ENCODE data around the gene TGFBI. TPM values are rescaled to one million over a fixed set of nuclear protein-coding genes. Genes with fewer than 3 reads are reported as not detected.

Gene TGFBI
- total RNA-seq, 1 donor from 2014 or later: 453 TPM

DNA sequence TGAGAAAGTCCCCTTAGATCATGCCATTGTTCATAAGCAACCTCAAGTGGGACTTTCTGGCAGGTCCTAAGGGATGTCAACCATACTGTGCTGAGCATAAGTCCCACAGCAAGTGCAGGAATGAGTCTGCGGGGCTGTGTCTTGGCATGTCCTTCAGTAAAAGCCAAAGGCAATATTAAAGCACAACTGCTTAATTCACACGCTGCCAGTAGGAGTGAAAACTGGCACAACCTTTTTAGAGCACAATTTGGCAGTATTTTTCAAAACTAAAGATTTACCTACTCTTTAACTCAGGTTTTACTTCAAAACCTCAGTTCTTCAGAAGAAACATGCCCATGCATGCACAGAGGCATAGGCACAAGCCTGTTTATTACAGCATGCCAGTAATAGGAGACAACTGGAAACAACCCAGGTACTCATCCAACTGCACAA is 79.4 kb downstream of the TGFBI start:
- DNase-seq (ENCODE audit: low read depth): no peak
- TF ChIP-seq, protein P1, sequence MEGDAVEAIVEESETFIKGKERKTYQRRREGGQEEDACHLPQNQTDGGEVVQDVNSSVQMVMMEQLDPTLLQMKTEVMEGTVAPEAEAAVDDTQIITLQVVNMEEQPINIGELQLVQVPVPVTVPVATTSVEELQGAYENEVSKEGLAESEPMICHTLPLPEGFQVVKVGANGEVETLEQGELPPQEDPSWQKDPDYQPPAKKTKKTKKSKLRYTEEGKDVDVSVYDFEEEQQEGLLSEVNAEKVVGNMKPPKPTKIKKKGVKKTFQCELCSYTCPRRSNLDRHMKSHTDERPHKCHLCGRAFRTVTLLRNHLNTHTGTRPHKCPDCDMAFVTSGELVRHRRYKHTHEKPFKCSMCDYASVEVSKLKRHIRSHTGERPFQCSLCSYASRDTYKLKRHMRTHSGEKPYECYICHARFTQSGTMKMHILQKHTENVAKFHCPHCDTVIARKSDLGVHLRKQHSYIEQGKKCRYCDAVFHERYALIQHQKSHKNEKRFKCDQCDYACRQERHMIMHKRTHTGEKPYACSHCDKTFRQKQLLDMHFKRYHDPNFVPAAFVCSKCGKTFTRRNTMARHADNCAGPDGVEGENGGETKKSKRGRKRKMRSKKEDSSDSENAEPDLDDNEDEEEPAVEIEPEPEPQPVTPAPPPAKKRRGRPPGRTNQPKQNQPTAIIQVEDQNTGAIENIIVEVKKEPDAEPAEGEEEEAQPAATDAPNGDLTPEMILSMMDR (IDR thresholded peaks at IDR 0.05; ENCODE audit: insufficient read depth, low read length, poor library complexity, severe bottlenecking): no peak
- no peak overlapping the region for H3K4me3 ChIP-seq (ENCODE audit: low read depth, low read length)
- H3K27me3 ChIP-seq (ENCODE audit: control insufficient read depth, insufficient read depth, low read length): no peaks in the 10 kb centered on the region
- no peaks in the 10 kb centered on the region for H3K36me3 ChIP-seq (ENCODE audit: control insufficient read depth, insufficient read depth, low read length)

DNA sequence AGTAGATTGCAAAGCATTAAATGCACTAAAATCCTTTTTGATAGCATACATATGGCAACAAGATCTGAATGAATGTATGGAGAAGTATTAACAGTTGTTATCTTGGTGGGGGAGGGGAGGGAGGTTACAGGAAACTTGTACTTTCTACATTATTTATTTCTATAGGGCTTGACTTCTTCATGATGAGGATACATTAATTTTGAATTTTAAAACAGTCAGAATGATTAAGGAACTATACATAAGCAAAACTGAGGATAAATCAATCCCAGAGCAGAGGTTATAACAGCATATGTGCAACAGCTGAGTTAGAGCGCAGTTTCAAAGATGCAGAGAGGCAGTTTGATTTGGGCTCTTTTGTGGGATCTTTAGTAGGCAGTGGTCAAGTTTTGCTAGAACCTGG is 80.0 kb downstream of the TGFBI start:
- no peak for DNase-seq (ENCODE audit: low read depth)
- H3K27me3 ChIP-seq (ENCODE audit: control insufficient read depth, insufficient read depth, low read length): no peaks in the 10 kb centered on the region
- no peak overlapping the region for H3K4me3 ChIP-seq (ENCODE audit: low read depth, low read length)
- no peaks in the 10 kb centered on the region for H3K36me3 ChIP-seq (ENCODE audit: control insufficient read depth, insufficient read depth, low read length)
- TF ChIP-seq, protein P1 (IDR thresholded peaks at IDR 0.05; ENCODE audit: insufficient read depth, low read length, poor library complexity, severe bottlenecking): no peak

DNA sequence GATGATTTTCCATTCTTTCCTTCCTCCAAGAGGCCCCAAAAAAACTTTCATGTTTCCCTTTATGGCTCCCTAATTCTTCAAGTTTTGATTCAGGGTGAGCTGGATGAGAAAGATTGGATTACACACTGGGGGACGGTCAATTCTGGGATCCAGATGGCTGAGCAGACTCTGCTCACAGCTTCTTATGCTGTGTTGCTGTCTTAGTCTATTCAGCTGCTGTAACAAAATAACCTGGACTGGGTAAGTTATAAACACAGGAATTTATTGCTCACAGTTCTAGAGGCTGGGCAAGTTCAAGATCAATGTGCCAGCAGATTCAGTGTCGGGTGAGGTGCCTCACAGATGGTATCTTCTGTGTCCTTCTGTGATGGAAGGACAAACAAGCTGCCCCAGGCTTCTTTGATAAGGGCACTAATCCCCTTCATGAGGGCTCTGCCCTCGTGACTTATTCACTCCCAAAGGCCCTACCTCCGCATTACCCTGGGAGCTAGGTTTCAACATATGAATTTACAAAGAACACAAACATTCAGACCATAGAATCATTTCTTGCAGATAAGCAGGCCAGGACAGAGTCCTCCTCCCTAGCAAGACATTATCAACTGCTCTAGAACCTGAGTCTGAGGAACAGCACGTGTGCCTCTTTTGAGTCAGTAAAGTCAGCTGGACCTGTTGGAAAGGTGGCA is 80.8 kb downstream of the TGFBI start:
- no peak for DNase-seq (ENCODE audit: low read depth)
- H3K4me3 ChIP-seq (ENCODE audit: low read depth, low read length): no peak overlapping the region
- no peaks in the 10 kb centered on the region for H3K27me3 ChIP-seq (ENCODE audit: control insufficient read depth, insufficient read depth, low read length)
- no peaks in the 10 kb centered on the region for H3K36me3 ChIP-seq (ENCODE audit: control insufficient read depth, insufficient read depth, low read length)
- TF ChIP-seq, protein P1 (IDR thresholded peaks at IDR 0.05; ENCODE audit: insufficient read depth, low read length, poor library complexity, severe bottlenecking): no peak

Other genes with a start within 250 kb of the TGFBI start
- gene SLC25A48, start 194.3 kb upstream of the TGFBI start, total RNA-seq: not detected in 2 replicates
- not detected in 2 replicates for gene IL9, start 133.1 kb upstream of the TGFBI start, total RNA-seq
- gene LECT2, start 74.0 kb upstream of the TGFBI start, total RNA-seq: not detected in 2 replicates
- 37.4 and 40.1 TPM in 2 replicates for gene SMAD5, start 103.9 kb downstream of the TGFBI start, total RNA-seq
- gene SMIM32, start 164.2 kb downstream of the TGFBI start, total RNA-seq: 0.08 TPM in 1 of 2 replicates, not detected in the other